Neuron (in vitro differentiated cells): ENCODE results near the gene PLS3.
"Not testable (repeated sequence)": the region's sequence is repeated elsewhere in the genome, so short reads cannot be mapped to it uniquely, and the experiment has no call there.

Source experiments
- H2AFZ ChIP-seq: one replicate; pipeline ENCODE4 v1.6.1; 2013; ENCODE audit warnings: low read depth, mild to moderate bottlenecking, inconsistent platforms, low read length, moderate library complexity
- H3K27me3 ChIP-seq: one replicate; pipeline ENCODE4 v1.6.1; 2013; ENCODE audit warnings: low read length; ENCODE audit not compliant: insufficient read depth
- H3K36me3 ChIP-seq: one replicate; pipeline ENCODE4 v1.6.1; 2013; ENCODE audit warnings: low read length; ENCODE audit not compliant: insufficient read depth
- H3K4me1 ChIP-seq: one replicate; pipeline ENCODE4 v1.6.1; 2013; ENCODE audit warnings: low read length; ENCODE audit not compliant: insufficient read depth
- H3K4me3 ChIP-seq: 2 replicates; pipeline ENCODE4 v1.5.1; 2013; ENCODE audit warnings: mild to moderate bottlenecking, low read length, moderate library complexity
- H3K9me3 ChIP-seq: one replicate; pipeline ENCODE4 v1.6.1; 2013; ENCODE audit warnings: low read length

PLS3 gene, protein sequence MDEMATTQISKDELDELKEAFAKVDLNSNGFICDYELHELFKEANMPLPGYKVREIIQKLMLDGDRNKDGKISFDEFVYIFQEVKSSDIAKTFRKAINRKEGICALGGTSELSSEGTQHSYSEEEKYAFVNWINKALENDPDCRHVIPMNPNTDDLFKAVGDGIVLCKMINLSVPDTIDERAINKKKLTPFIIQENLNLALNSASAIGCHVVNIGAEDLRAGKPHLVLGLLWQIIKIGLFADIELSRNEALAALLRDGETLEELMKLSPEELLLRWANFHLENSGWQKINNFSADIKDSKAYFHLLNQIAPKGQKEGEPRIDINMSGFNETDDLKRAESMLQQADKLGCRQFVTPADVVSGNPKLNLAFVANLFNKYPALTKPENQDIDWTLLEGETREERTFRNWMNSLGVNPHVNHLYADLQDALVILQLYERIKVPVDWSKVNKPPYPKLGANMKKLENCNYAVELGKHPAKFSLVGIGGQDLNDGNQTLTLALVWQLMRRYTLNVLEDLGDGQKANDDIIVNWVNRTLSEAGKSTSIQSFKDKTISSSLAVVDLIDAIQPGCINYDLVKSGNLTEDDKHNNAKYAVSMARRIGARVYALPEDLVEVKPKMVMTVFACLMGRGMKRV

DNA sequence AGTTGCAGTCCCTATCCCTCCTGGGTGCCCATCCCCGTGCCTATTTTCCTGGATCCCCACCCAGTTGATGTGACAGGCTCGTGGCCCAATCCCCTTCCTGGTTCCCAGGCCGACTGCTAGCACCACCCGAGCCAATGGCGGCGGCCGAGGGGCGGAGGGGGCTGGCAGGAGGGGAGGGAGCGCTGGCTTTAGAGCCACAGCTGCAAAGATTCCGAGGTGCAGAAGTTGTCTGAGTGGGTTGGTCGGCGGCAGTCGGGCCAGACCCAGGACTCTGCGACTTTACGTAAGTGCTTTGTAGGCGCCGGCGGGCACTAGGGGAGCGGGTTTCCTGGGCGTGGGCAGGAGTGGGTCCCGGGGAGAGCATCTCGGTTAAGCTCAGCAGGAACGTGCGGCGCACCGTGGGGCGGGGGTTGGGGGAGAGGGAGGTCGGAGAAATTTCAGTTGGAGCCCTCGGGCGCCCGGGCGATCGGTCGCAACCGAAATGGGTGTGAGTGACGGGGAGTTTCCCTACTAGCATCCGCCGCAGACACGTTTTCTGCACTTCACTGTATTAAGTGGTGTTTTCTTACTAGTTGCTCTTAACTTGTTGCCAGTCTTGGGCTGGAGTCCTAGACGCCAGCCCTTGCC lies at the start of gene PLS3:
Gene PLS3, plus strand, starts transcription at position 197 of the 627 bp plus-strand sequence. CDS start 49,077 bp downstream, outside the sequence.
- peak within 1 kb of the TSS; percentile 14 for H2AFZ ChIP-seq
- no peaks in the 10 kb centered on the region for H3K9me3 ChIP-seq
- no peaks in the 10 kb centered on the region for H3K4me1 ChIP-seq

DNA sequence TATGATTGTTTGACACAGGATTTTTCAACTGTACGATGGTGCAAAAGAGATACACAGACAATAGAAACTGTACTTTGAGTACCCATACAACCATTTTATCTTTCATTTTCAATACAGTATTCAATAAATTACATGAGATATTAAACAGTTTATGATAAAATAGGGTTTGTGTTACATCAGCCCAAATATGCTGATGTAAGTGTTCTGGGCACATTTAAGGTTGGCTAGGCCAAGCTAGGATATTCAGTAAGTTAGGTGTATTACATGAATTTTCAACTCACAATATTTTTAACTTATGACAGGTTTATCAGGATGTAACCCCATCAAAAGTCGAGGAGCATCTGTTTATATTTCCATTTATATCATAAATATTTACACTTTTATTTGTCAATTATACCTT lies 42.9 kb upstream of the PLS3 start:
- Histone ChIP-seq H2AFZ (no peak overlapping the region), H3K9me3 (no peaks in the 10 kb centered on the region), H3K4me1 (no peaks in the 10 kb centered on the region), H3K36me3 (no peaks in the 10 kb centered on the region), H3K4me3 (no peak overlapping the region), H3K27me3 (no peaks in the 10 kb centered on the region)

More for the DNA sequence above, at the start of gene PLS3:
- H3K4me3 ChIP-seq = peak within 1 kb of the TSS; percentile 56
- H3K27me3 ChIP-seq = no peaks in the 10 kb centered on the region
- no peaks in the 10 kb centered on the region for H3K36me3 ChIP-seq

DNA sequence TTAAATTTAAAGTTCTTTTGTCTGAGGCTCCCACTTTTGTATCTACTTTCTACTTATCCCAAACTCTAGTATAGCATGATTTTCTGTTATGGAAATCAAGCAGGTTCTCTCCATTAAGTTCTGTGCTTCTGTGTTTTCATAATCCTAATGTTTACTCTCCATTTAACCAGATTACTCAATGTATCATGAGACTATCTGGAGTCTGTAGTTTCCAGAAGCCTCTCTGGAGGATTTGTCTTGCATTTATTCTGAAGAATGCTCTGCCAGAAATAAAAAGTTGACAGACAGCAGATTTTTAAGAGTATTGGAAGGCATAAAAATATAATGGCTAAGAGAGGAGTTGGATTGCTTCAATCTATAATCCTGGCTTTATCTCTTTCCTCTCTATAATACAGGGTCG lies 39.2 kb upstream of the PLS3 start:
- H3K27me3 ChIP-seq = no peaks in the 10 kb centered on the region
- H3K4me3 ChIP-seq = no peak overlapping the region
- H2AFZ ChIP-seq = no peak overlapping the region
- H3K36me3 ChIP-seq = no peaks in the 10 kb centered on the region
- H3K9me3 ChIP-seq = no peaks in the 10 kb centered on the region
- H3K4me1 ChIP-seq = no peaks in the 10 kb centered on the region

DNA sequence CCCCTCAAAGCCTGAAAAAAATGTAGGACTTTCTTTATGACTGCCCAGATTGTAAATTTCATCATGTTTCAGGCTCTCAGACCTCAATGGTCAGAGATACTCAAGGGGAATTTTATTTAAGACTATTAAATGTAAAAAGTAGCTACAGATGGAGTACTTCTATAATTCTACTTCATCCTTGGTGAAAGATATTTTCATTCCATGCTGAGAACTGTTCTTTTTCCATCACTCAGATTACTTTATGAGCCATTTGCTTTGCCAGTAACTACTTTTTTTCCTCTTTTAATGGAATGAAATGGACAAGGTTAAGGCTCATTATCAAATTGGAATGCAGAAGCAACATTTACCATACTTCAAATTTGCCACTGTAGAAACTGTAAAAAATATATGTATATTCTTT lies 38.0 kb upstream of the PLS3 start:
- H3K9me3 ChIP-seq = no peaks in the 10 kb centered on the region

DNA sequence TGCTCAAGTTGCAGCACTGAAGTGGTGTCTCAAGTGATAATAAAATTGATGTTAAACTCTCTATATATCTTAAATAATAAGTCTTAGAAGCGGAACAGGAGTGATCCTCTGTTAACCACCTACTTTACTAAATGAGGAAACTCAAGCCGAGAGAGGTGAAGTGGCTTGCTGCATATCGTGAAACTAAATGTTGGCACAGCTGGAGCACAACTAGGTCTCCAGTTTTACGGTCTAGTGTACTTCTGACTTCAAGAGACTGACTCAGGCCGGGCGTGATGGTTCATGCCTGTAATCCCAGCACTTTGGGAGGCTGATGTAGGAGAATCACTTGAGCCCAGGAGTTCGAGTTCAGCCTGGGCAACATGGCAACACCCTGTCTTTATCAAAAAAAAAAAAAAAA lies 35.5 kb upstream of the PLS3 start:
- Histone ChIP-seq H3K9me3 (no peaks in the 10 kb centered on the region), H3K27me3 (no peaks in the 10 kb centered on the region), H3K36me3 (no peaks in the 10 kb centered on the region), H3K4me1 (peaks cover 2% of the 10 kb centered on the region), H2AFZ (no peak overlapping the region), H3K4me3 (no peak overlapping the region)

More for the DNA sequence above, 38.0 kb upstream of the PLS3 start:
- Histone ChIP-seq H3K36me3 (no peaks in the 10 kb centered on the region), H3K4me3 (no peak overlapping the region), H3K27me3 (no peaks in the 10 kb centered on the region), H3K4me1 (no peaks in the 10 kb centered on the region), H2AFZ (no peak overlapping the region)

DNA sequence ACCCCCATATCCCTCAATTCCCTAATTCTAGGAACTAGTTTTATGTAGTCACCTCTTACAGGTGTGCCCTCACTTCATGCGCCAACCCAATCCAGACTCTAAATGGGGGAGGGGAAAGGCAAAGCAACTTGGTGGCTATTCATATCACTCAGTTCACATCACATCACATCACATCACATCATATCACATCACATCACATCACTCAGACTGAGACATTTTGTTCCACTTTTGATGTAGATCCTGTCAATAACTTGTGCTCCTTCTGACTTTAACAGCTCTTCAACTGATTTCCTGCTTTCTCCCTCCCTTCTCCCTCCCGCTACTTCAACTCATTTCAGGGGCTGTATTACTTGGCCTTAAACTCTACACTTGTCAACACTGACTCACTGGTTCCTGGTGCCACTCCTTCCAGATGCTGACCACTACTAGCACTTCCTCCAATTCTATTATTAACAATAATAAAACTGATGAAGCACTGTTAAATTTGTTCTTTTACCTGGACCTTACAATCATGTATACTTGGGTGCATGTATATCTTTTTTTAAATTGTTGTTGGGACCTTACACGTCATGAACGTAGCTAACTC lies 29.1 kb upstream of the PLS3 start:
- H3K4me3 ChIP-seq = no peak overlapping the region
- H3K36me3 ChIP-seq = no peaks in the 10 kb centered on the region
- H3K4me1 ChIP-seq = peaks cover 2% of the 10 kb centered on the region
- no peaks in the 10 kb centered on the region for H3K9me3 ChIP-seq
- H3K27me3 ChIP-seq = no peaks in the 10 kb centered on the region
- no peak overlapping the region for H2AFZ ChIP-seq

DNA sequence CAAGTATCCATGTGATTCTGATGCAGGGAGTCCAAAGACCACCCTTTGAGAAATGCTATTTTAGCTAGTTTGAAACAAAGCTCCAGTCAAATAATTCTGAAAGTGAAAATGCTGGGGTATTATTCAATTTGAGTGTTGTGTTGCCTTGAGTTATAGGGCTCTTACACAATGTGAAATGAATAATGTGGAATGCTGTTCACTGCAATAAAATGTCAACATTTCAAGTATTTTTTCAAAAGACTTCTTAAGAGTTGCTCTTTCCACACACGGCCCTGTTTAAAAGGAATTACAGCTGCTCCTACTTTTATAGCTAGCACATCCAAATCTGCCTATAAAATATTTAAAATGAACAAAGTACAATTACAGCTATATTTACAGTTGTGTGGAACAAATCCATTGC lies 27.5 kb upstream of the PLS3 start:
- Histone ChIP-seq H3K36me3 (no peaks in the 10 kb centered on the region), H2AFZ (no peak overlapping the region), H3K4me3 (no peak overlapping the region), H3K27me3 (no peaks in the 10 kb centered on the region), H3K4me1 (peaks cover 2% of the 10 kb centered on the region), H3K9me3 (peaks cover 2% of the 10 kb centered on the region)

DNA sequence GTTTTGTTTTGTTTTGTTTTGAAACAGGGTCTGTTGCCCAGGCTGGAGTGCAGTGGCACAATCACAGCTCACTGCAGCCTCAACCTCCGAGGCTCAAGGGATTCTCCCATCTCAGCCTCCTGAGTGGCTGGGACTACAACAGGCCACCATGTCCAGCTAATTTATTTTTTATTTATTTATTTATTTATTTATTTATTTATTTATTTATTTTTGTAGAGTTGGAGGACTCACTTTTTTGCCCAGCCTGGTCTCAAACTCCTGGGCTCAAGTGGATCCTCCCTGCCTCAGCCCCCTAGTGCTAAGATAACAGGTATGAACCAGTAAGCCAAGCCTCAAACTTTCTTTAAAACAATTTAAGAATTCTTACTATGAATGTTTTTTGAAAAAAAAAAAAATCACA lies 26.6 kb upstream of the PLS3 start:
- H3K4me3 ChIP-seq = no peak overlapping the region
- no peak overlapping the region for H2AFZ ChIP-seq
- no peaks in the 10 kb centered on the region for H3K4me1 ChIP-seq
- H3K9me3 ChIP-seq = peaks cover 2% of the 10 kb centered on the region
- H3K27me3 ChIP-seq = no peaks in the 10 kb centered on the region
- H3K36me3 ChIP-seq = no peaks in the 10 kb centered on the region

DNA sequence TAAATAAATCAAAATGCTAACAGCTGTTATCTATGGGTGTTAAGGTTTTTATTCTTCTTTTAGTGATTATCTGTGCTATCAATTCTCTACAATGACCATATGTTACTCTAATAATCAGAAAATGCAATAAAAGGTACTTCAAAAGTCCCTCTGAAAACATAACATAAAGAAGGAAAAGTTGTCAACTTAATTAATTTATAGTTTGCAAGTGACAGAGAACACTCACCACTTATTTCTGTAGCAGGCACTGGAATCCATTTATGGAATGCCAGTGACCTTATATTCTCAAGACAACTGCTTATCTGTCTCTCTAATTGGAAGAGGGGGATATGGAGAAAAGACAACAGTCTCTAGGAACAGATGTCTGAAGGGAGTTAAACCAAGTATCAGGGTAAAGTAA lies 25.6 kb upstream of the PLS3 start:
- Histone ChIP-seq H3K9me3 (peaks cover 2% of the 10 kb centered on the region), H3K36me3 (no peaks in the 10 kb centered on the region), H3K4me3 (no peak overlapping the region), H3K27me3 (no peaks in the 10 kb centered on the region), H2AFZ (no peak overlapping the region), H3K4me1 (no peaks in the 10 kb centered on the region)

DNA sequence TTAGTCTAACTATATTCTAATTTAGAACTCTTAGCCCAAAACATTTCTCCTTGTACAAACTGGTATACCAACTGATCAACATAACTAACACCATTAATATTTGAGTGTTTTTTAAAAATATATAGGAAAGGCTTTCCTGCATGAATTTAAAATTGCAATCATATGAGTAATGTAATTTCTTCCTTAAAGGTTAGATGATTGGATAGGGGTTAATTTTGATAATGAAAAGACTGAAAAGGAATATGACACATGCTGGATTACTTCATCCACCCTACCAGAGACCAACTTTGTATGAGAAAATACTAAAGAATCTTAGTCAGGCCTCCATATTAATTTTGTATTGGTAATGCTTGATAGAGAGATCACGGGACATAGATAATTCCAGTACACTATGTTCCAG lies 25.1 kb upstream of the PLS3 start:
- H3K27me3 ChIP-seq = no peaks in the 10 kb centered on the region
- no peaks in the 10 kb centered on the region for H3K4me1 ChIP-seq
- H3K9me3 ChIP-seq = peaks cover 2% of the 10 kb centered on the region
- no peaks in the 10 kb centered on the region for H3K36me3 ChIP-seq
- no peak overlapping the region for H3K4me3 ChIP-seq
- no peak overlapping the region for H2AFZ ChIP-seq

DNA sequence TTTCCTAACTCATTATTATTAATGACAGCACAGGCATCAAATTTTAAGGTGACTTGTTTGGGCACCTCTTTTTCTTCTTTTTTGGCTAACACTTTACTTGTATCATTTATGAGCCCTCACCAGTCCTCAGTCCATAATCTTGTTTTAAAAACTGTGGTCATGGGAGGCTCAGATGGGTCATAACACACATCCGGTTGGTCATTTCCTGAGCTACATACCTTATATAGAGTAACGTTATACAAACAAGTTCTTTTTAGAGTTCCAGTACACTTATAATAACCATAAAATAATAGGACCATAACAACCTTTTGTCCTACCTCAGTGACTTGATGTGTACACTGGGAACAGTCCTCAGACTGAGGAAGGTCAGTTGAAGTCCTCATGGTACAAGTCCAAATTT lies 21.1 kb upstream of the PLS3 start:
- Histone ChIP-seq H3K4me1 (no peaks in the 10 kb centered on the region), H3K27me3 (no peaks in the 10 kb centered on the region), H3K36me3 (no peaks in the 10 kb centered on the region), H3K9me3 (peaks cover 2% of the 10 kb centered on the region), H3K4me3 (no peak overlapping the region), H2AFZ (no peak overlapping the region)

DNA sequence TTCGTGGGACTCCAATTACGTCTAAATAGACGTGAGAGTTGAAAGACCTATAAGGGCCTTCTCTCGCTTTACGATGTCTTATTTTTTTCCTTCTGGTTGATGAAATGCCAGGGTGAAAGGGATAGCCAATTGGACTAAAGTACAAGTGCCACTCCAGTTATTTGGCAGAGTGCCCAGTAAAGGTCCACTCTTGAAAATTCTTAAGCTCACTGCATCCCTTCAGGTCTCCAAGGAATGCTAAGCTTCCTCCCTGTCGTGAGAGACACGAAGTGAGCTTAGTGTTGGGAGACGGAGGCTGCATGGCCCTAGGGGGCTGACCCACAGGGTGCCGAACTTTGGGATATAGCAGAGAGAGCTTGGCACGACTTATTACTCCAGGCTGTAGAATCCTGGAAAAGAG lies 19.9 kb upstream of the PLS3 start:
- not testable (repeated sequence) for H3K36me3 ChIP-seq, H3K4me3 ChIP-seq, H3K9me3 ChIP-seq, H2AFZ ChIP-seq, H3K27me3 ChIP-seq, H3K4me1 ChIP-seq

DNA sequence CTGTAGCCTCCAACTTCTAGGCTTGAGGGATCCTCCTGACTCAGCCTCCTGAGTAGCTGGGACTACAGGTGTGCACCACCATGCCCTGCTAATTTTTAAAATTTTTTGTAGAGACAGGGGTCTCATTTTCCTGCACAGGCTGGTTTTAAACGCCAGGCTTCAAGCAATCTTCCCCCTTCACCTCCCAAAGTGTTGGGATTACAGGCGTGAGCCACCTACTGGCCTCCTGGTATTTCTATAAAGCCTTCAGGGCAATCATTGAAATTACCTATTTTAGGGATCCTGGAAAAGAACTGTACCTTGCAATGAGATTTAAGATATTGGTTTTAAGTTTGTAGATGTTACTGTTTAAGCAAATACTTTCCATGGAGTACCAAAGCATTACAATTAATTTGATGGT lies 13.5 kb upstream of the PLS3 start:
- Histone ChIP-seq H2AFZ (no peak overlapping the region), H3K4me3 (no peak overlapping the region), H3K36me3 (no peaks in the 10 kb centered on the region), H3K27me3 (no peaks in the 10 kb centered on the region), H3K9me3 (no peaks in the 10 kb centered on the region), H3K4me1 (no peaks in the 10 kb centered on the region)
